GM19351 (cell line): Measurements from ENCODE around the gene DCAKD.

Experiments used
- ATAC-seq: cut with Tn5 transposase; IDR thresholded peaks from one replicate; pipeline ENCODE4 v1.9.1; 2021; ENCODE audit warnings: mild to moderate bottlenecking, moderate library complexity; ENCODE audit not compliant: unreplicated experiment

Gene DCAKD, protein sequence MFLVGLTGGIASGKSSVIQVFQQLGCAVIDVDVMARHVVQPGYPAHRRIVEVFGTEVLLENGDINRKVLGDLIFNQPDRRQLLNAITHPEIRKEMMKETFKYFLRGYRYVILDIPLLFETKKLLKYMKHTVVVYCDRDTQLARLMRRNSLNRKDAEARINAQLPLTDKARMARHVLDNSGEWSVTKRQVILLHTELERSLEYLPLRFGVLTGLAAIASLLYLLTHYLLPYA

GRCh38 chr17:45051060-45051719 lies at the start of gene DCAKD:
TSS of gene DCAKD (minus strand) at chr17:45051632. CDS start at chr17:45034885, 16,747 bp downstream.
- peak; percentile 90 for ATAC-seq

DNA sequence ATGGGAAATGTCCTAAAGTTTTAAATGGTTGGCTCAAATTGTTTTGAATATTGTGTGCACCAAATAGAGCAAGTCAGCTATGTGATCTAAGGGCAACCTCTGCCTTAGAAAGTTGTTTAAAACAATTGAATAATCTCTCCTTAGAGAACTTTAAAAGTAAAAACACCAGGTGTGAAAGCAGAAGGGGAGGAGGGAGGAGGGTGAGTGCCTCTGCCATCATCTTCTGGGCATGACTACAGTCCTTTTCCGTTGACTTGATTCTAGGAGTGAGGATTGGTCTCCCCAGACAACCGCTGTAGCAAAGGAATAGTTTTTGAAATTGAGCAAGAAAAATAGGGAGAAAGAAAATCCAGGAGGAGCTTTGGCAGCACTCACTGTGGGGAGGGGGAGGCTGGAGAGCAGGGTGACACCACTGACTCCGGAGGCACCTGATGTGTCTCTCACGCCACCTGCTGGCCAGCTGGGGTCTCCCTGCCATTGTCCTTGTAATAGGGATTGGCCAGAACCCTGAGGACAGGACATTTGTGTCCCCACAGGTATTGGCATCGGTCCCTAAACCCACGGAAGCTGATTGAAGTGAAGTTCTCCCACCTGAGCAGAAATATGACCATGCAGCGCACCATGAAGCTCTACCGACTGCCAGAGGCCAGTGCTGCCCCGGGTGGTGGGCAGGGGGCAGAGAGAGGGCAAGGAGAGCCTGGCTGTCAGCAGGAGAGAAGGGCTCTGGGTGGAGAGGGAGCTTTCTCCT lies 47.6 kb upstream of the DCAKD start:
- ATAC-seq, result no peak

DNA sequence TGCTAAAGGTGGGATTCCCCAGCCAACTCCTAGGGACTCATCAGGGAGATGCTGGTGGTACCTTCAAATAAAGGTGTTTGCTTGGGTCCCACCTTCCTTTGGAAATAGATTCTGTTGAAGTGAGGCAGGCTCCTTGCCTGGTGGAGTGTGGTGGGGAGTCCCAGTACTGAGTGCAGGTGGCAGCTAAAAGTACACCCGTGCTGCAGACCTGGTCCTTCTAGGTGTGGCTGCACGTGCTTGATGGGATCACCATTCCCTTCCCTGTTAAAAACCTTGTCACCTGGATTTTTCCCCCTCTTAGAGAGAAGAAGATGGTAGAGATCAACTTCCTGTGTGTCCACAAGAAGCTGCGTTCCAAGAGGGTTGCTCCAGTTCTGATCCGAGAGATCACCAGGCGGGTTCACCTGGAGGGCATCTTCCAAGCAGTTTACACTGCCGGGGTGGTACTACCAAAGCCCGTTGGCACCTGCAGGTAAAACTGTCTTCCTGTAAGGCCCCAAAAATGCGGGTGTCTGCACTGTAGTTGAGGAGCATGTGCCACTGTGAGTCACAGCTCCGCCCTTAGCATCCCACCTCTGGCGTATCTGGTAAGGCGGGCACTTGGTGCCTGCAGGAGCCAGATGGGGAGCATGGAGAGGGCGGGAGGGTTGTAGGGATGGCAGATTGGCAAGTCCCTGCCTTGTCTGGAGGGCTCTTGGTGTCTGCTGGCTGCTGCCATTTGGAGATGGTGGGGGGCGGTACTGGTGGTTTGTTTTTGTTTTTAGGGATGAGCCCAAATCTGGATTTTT lies 46.8 kb upstream of the DCAKD start:
- no peak for ATAC-seq

DNA sequence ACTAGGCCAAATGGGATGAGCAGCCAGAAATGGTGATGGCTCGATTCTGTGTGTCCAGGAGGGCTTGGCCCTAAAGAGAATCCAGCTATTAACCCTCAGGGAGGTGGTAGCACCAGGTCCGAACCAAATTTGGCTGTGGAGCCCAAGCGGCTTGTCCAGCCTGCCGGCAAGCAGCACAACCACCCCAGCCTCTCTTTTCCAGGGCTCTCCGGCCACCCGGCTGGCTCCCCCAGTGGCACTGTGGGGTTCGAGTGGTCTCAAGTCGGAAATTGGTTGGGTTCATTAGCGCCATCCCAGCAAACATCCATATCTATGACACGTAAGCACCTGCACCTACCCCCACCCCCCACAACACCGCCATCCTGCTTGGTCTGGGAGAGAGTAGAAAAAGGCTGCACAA lies 45.5 kb upstream of the DCAKD start:
- ATAC-seq, result no peak

- no peak for ATAC-seq
Measured at GRCh38 chr17:45096141-45096540, 44.7 kb upstream of the DCAKD start.

DNA sequence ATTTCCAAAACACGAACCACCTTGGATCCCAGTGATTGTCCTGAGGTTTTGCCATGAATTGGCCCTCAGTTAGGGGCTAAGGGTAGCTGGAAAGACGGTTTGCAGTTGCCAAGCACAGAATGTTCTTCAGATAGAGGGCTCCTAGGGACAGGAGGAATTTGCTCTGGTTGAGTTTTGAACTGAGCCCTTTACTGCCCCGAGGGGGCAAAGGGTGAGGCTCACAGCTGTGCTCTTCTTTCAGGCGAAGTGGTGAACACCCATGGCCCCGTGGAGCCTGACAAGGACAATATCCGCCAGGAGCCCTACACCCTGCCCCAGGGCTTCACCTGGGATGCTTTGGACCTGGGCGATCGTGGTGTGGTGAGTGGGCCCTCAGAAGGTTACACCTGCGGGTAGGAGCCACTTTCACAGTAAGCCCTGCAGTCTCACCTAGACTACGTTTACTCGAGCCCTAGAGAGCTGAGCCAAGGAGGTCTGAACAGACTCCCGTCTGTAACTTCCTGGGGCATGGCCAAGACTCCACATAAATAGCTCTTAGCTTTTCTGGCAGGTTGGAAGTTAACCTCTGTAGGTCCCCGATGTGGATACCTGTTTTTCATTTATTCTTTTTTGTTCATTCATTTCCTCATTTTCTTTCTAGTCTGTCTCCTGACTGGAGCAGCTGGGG lies 42.1 kb upstream of the DCAKD start:
- no peak for ATAC-seq

- no peak for ATAC-seq
Measured at GRCh38 chr17:45092911-45093430, 41.5 kb upstream of the DCAKD start.

GRCh38 chr17:45091778-45092425 lies 40.5 kb upstream of the DCAKD start:
- ATAC-seq, result no peak

GRCh38 chr17:45090711-45091110 lies 39.3 kb upstream of the DCAKD start:
- ATAC-seq, result no peak

DNA sequence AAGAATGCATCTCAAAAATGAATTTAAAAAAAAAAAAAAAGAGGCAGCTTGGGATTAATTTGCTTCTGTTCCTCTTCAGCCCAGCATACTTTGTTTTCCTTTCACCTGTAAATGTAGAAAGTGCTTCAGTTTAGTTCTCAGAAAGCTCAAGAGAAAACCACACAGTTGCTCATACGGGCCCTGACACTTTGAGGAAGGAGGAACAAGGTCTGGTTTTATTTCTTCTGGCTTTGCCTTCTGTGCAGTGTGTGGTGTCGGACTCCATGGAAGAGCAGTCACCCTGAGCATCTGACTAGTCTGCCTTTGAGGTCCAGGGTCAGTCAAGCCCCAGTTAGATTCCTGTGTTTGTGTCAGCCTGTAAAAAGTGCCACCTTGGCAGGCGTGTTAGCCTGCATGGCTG lies 37.3 kb upstream of the DCAKD start:
- no peak for ATAC-seq

- ATAC-seq, result no peak
Measured at GRCh38 chr17:45087978-45088377, 36.5 kb upstream of the DCAKD start.

- no peak for ATAC-seq
Measured at GRCh38 chr17:45087504-45087975, 36.1 kb upstream of the DCAKD start.

GRCh38 chr17:45086865-45087503 lies 35.6 kb upstream of the DCAKD start:
- ATAC-seq, result no peak

DNA sequence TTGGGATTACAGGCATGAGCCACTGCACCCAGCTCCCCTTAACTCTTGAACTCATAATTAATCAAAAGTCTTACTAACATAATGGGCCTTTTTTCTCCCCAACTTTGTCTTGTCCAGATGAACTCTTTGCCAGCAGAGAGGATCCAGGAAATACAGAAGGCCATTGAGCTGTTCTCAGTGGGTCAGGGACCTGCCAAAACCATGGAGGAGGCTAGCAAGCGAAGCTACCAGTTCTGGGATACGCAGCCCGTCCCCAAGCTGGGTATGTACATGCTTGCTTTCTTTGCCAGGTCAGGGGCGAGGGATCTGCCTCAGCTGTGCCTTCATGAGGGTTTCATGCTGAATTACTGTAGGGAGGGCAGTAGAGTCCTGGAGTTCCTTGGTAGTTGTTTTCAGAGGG lies 35.0 kb upstream of the DCAKD start:
- no peak for ATAC-seq

DNA sequence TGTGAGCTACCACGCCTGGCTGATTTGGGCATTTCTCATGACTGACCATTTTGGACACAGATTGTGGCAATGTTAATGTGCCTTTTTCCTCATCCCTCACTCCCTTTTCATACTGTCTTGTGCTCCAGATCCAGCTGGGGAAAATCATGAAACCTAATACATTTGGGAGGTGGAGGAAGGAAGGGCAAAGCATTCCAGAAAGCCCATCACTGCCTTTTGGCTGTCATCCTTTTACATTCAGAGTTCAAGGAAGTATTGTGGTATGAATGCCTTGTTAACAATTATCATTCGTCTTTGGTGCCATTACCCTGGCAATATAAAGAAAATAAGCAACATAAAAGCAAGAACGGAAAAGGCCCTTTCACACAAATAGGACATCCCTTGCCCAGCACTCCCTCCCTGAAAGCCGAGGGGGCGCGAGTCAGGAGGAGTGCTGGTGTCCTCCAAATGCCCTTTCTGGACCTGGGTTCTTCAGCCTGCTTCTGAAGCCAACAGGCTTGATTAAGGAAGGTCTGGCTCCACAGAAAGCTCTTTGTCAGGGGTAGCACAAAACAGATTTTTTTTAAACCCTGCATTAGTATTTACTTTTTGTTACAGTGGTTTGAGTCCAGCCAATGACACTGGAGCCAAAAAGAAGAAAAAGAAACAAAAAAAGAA lies 29.7 kb upstream of the DCAKD start:
- ATAC-seq, result no peak

- no peak for ATAC-seq
Measured at GRCh38 chr17:45077643-45078042, 26.2 kb upstream of the DCAKD start.

DNA sequence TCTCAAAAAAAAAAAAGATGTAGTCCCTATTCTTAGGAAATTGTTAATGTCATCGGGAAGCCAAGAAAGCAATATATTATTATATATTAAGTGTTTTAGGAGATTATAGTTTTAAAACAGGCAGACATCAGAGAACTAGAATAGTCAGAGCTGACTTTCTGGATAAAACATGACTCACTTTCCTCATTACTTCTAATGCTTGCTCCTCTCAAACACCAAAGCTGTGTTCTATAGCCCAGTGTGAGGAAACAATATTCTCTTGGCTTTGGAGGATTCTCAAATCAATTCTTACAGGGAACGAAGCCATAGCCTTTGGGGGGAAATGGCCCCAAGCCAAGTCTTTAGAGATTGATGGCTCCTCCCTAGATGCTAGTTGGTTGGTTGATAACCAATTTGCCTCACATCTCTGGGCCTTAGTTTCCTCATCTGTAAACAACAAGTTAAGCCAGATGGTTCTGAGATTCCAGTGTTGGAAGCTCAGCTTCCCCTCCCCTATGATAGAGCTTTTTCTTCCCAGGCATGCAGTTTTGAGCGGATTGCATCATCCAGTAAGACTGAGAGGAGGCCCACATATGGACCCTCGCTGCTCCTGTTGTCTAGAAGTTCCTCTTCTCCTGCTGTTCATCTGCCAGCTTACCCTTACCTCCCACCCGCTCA lies 22.1 kb upstream of the DCAKD start:
- no peak for ATAC-seq

DNA sequence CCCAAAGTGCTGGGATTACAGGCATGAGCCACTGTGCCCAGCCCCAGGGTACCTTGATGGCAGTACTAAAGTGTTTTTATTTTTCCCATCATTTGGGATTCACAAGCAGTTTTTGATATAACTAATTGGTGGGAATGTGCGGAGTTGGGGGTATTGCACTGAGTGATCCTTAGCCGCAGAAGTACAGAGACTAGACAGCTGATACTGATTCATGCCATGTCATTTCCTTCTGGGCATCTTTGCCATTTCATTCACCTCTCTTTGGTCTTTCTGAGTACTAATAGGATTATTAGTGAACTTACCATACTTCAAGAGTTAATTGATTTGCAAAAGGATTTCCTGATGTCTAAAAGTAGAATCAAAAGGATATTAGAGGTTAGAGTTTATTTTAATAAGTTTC lies 19.4 kb upstream of the DCAKD start:
- ATAC-seq, result no peak
